Upper lobe of left lung (tissue), 4 donors: Measurements from ENCODE around the gene EEPD1.

ENCODE experiments used
- CTCF ChIP-seq, 6 experiments: fragments of 450-650 bp in 4 of 6; fragments of 200-600 bp in 2 of 6; sonication (generic) in 2 of 6; IDR thresholded peaks; one replicate each; pipeline ENCODE4 v1.5.1; 2016 to 2019; ENCODE audit warnings: antibody characterized with exemption in 6 of 6
- POLR2A ChIP-seq, 4 donors: fragments of 450-650 bp; IDR thresholded peaks; one replicate each; pipeline ENCODE4 v1.5.1; 2016 to 2017; ENCODE audit warnings: antibody characterized with exemption in 4 of 4, mild to moderate bottlenecking in 2 of 4

- no peak for TF ChIP-seq CTCF (IDR thresholded peaks at IDR 0.05)
- TF ChIP-seq POLR2A (IDR thresholded peaks at IDR 0.05) = no peak
Observed at GRCh38 chr7:36209814-36210183, 56.7 kb downstream of the EEPD1 start.
